HG02759 (cell line): Measurements from ENCODE around the gene SERTAD1.
"Not testable (repeated sequence)": the region's sequence is repeated elsewhere in the genome, so short reads cannot be mapped to it uniquely, and the experiment has no call there.

Experiments used
- ATAC-seq: cut with Tn5 transposase; IDR thresholded peaks from one replicate; pipeline ENCODE4 v1.9.1; 2021; ENCODE audit warnings: mild to moderate bottlenecking, moderate library complexity; ENCODE audit not compliant: unreplicated experiment

SERTAD1 gene

GRCh38 chr19:40423938-40424337, 1.9 kb downstream of the SERTAD1 start:
- ATAC-seq: no peak

- ATAC-seq: no peak
Measured at GRCh38 chr19:40422748-40423566, 2.8 kb downstream of the SERTAD1 start.

GRCh38 chr19:40421993-40422747, 3.6 kb downstream of the SERTAD1 start:
- ATAC-seq: no peak

- ATAC-seq: peak; percentile 46
Measured at GRCh38 chr19:40420766-40421765, 4.7 kb downstream of the SERTAD1 start.

DNA sequence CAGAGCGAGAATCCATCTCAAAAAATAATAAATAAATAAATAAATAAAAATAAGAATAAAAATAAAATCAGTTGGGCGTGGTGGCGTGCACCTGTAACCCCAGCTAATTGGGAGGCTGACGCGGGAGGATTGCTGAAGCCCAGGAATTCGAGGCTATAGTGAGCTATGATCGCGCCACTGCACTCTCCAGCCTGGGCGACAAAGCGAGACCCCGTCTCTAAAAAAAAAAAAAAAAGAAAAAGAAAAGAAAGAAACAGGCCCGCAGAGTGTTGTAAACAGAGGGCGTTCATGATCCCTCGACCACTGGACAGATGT, 5.4 kb downstream of the SERTAD1 start:
- no peak for ATAC-seq

GRCh38 chr19:40419780-40420179, 6.0 kb downstream of the SERTAD1 start:
- ATAC-seq: no peak

GRCh38 chr19:40419066-40419612, 6.7 kb downstream of the SERTAD1 start:
- ATAC-seq: no peak

GRCh38 chr19:40418040-40418439, 7.8 kb downstream of the SERTAD1 start:
- no peak for ATAC-seq

- ATAC-seq: no peak
Measured at GRCh38 chr19:40417643-40417981, 8.2 kb downstream of the SERTAD1 start.

GRCh38 chr19:40416918-40417642, 8.7 kb downstream of the SERTAD1 start:
- ATAC-seq: no peak

DNA sequence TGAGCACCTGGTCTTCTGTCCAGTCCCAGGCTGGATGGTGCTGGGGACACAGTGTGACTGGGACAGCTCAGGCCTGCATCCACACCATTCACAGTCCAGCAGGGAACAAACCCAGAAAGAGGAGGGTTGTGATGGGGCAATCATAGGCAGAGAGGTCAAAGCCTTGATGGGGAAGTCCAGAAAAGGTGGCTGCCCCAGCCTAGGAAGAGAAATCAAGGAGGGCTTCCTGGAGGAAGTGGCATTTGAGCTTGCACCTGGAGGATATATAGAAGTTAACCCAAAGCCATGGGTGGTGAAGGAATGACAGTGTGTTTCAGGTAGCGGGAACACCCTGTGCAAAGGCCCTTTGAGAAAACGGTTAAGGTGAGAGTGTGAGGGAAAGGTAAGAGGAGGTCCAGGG, 10.0 kb downstream of the SERTAD1 start:
- no peak for ATAC-seq

GRCh38 chr19:40414542-40415535, 11.0 kb downstream of the SERTAD1 start:
- ATAC-seq: no peak

DNA sequence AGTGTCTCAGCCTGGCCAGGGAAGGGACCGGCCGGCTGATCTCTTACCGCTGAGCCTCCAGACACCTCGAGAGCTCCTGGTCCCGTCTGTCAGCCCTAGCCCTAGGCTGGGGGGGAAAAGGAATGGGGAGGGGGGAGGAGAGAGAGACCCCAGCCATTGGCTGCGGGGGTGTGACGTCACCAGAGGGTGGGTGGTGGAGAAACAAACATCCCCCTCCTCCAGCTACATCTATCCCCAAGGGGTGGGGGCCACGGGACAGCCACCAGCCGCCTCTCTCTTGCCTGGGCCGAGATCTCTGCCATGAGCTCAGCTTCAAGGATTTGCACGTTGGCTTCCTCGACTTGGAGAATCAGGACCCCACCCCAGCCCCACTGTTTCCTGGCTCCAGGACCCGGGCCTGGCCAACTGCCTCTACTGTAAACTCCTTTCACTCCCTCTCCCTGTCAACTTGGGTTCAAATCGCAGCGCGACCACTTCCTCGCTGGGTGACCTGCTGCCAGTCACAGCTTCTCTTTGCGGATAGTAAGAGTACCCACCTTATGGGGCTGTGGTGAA, 12.4 kb downstream of the SERTAD1 start, which contains the start of gene PRX:
TSS of gene PRX (minus strand) at position 88 of the 555 bp plus-strand sequence. CDS start 5,446 bp downstream, outside the sequence.
- no peak for ATAC-seq

- ATAC-seq: no peak
Measured at GRCh38 chr19:40412866-40413265, 12.9 kb downstream of the SERTAD1 start.

DNA sequence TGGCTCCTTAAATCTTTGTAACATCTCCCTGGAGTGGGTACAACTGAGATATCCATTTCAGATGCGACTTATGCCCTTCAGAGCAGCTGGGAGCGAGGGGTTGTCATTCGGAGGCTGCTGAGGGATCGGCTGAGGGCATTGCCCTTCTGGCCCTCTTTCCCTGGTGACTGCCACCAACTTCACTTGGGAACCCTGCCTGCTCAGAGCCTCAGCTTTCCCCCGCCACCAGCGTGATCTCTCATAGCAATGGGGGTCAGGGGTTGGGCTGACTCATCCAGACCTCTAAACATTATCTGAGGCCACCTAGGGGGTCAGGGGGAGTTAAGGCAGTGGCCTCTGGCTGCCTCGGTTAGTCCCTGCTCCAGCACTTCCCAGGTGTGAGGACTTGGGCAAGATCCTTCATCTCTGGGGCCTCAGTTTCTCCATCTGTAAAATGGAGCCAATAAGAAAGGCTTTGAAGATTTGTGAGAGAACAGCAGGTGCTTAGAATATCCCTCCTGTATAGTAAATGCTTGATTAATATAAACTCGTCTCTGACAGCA, 13.8 kb downstream of the SERTAD1 start:
- no peak for ATAC-seq

GRCh38 chr19:40411125-40411842, 14.5 kb downstream of the SERTAD1 start:
- ATAC-seq: no peak

- ATAC-seq: no peak
Measured at GRCh38 chr19:40410030-40410389, 15.8 kb downstream of the SERTAD1 start.

- ATAC-seq: not testable (repeated sequence)
Measured at GRCh38 chr19:40408598-40408925, 17.2 kb downstream of the SERTAD1 start.
